GM12878 (cell line): ENCODE measurements around the gene CD2BP2. TPM values are rescaled to one million over a fixed set of nuclear protein-coding genes. Genes with fewer than 3 reads are reported as not detected.

Experiments
- CTCF ChIP-seq, 3 experiments: IDR thresholded peaks in 2 of 3; conservative IDR thresholded peaks in 1 of 3; 2 replicates each; pipeline ENCODE4 v1.5.1; 2011; ENCODE audit warnings: low read depth in 3 of 3, low read length in 3 of 3, mild to moderate bottlenecking in 3 of 3, control low read depth in 2 of 3, moderate library complexity in 2 of 3, inconsistent platforms in 1 of 3, mixed read lengths in 1 of 3; ENCODE audit not compliant: control insufficient read depth in 2 of 3, insufficient read depth in 1 of 3; ENCODE audit errors: extremely low read depth in 1 of 3
- CUX1 ChIP-seq: IDR thresholded peaks from 2 replicates; pipeline ENCODE4 v1.6.1; 2012; ENCODE audit warnings: improper control_type of control experiment, low read depth, low read length; ENCODE audit not compliant: insufficient replicate concordance
- GATAD2B ChIP-seq: fragments of 450-650 bp; conservative IDR thresholded peaks from 2 replicates; pipeline ENCODE4 v1.6.1; 2017; ENCODE audit warnings: low read depth, mild to moderate bottlenecking, moderate library complexity
- MEF2A ChIP-seq: IDR thresholded peaks from 2 replicates; pipeline ENCODE4 v1.6.1; 2011; ENCODE audit warnings: low read depth, mild to moderate bottlenecking, low read length, moderate library complexity; ENCODE audit not compliant: insufficient read depth
- PAX5 ChIP-seq: IDR thresholded peaks from 2 replicates; pipeline ENCODE4 v1.6.1; 2011; ENCODE audit warnings: low read depth, low read length, borderline replicate concordance
- SRF ChIP-seq, 2 experiments: IDR thresholded peaks; 2 replicates each; pipeline ENCODE4 v1.6.1; 2011; ENCODE audit warnings: low read depth in 2 of 2, low read length in 2 of 2, mild to moderate bottlenecking in 1 of 2, moderate library complexity in 1 of 2
- TBL1XR1 ChIP-seq: IDR thresholded peaks from 2 replicates; pipeline ENCODE4 v1.6.1; 2012; ENCODE audit warnings: low read depth, low read length, improper control_type of control experiment
- TCF3 ChIP-seq: IDR thresholded peaks from 2 replicates; pipeline ENCODE4 v1.6.1; 2012; ENCODE audit warnings: low read depth, mild to moderate bottlenecking, low read length, borderline replicate concordance; ENCODE audit not compliant: insufficient read depth
- ZNF592 ChIP-seq: fragments of 450-650 bp; IDR thresholded peaks from 2 replicates; pipeline ENCODE4 v1.6.1; 2017; ENCODE audit warnings: mild to moderate bottlenecking, moderate library complexity
- polyA plus RNA-seq, 11 experiments: library from polyadenylated mRNA; depleted of rRNA in 4 of 11; unstranded in 6 of 11; stranded (reverse) in 5 of 11; fragments of >200 nt; fragmentation: Nextera tagmentation in 4 of 11; fragmentation: Illumina TruSeq in 1 of 11; extraction: Ambion mirVana in 4 of 11; extraction: Trizol in 1 of 11; gene quantifications; 1 replicate in 1 of 11; 2 replicates in 10 of 11; pipeline versions ENCODE4 v1.2.1 to v1.2.3, GENCODE V29; 2011 to 2016; ENCODE audit warnings: inconsistent platforms in 2 of 11, missing spikeins in 2 of 11, low read depth in 1 of 11
- total RNA-seq, 4 experiments: library from RNA; depleted of rRNA in 3 of 4; stranded (reverse); fragments of >200 nt in 3 of 4; fragmentation: Illumina TruSeq in 1 of 4; extraction: Trizol in 1 of 4; gene quantifications; 2 replicates each; pipeline versions ENCODE4 v1.2.1 to v1.2.3, GENCODE V29; 2013 to 2021

CD2BP2 gene
- total and polyA plus RNA-seq, 10 of the 15 experiments (the other 5 are each of a cell fraction or from before 2014, with no cell fraction given), result 3.3 to 47.9 (median 31.8) TPM

GRCh38 chr16:30370456-30371247 lies 15.5 kb upstream of the CD2BP2 start, which contains the start of gene TBC1D10B (continued):
- TF ChIP-seq CUX1 (no peak), PAX5 (0 out of 2 replicates have a peak, but pooled peaks have one; percentile 27), SRF (IDR thresholded peaks at IDR 0.05; ENCODE audit: low read depth in 2 of 2, low read length in 2 of 2) (peak; percentile 74 to 94), GATAD2B (no peak), TCF3 (peak; percentile 85; the same call in 1 of the 2 replicates), CTCF (IDR thresholded peaks at IDR 0.05 in 2 of 3, conservative IDR thresholded peaks at IDR 0.05 in 1 of 3; ENCODE audit: control insufficient read depth in 2 of 3, extremely low read depth in 1 of 3, insufficient read depth in 1 of 3, low read depth in 3 of 3, low read length in 3 of 3) (peak in 2 of 3 experiments; percentile 13 to 24; a peak in 3 of 6 replicates), TBL1XR1 (0 out of 2 replicates have a peak, but pooled peaks have one; percentile 38), MEF2A (no peak), ZNF592 (no peak)
